ENCODE measurements around the gene TAF4. TPM values are rescaled to one million over a fixed set of nuclear protein-coding genes. Genes with fewer than 3 reads are reported as not detected.
"Not testable (repeated sequence)": the region's sequence is repeated elsewhere in the genome, so short reads cannot be mapped to it uniquely, and the experiment has no call there.

The TAF4 gene
- total RNA-seq, 1 experiment from 2014 or later: 6.6 TPM

DNA sequence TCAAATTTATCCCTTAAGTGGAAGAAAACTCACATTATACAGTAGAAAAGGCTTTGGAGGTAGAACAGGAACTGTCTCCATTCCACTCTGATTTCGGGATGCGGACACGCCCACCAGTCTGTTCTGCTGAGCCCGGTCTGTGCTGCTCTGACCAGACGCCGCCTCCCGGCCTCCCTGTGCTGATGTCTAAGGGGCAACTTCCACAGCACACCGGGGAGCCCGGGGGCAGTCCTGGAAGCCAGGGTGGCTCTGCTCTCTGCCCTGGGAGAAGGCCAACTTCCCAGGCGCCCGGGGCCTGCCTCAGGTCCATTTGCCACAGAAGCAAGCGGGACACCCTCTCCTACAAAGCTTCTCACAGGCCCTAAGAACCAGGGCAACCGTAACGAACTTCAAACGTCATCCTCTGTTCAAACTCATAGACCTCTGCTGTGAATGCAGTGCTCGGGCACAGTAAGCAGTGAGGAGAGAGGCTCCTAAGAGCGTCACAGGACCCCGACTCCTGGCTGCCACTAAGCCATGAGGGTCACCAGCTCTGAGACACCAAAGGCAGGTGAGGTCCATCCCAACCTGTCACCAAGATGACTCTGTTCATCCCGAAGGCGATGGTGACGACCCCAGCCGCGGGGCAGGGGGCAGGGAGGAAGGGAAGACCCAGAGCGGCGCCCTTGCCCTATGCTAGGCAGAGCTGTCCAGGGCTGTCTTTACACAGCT, 5.6 kb downstream of the TAF4 start:
- DNase-seq (ENCODE audit: extremely low read depth, low read depth): no peak

DNA sequence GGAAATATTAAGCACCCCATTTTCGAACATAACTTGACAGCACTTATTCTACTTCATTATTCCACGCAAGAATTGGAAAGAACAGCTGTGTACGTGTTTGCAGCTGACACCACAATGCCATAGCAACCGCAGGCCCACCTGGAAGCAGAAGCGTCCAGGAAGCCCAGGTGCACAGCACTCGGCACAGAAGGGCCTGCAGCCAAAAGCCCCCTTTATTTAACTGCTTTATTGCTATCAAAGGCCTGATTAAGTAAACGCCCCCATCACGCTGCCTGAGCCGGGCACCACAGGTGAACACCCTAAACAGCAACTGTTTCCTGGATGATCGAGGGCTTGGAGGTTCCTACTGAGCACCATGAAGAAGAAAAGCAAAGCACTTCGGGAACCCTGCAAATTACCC, 6.3 kb downstream of the TAF4 start:
- DNase-seq (ENCODE audit: extremely low read depth, low read depth): no peak

DNA sequence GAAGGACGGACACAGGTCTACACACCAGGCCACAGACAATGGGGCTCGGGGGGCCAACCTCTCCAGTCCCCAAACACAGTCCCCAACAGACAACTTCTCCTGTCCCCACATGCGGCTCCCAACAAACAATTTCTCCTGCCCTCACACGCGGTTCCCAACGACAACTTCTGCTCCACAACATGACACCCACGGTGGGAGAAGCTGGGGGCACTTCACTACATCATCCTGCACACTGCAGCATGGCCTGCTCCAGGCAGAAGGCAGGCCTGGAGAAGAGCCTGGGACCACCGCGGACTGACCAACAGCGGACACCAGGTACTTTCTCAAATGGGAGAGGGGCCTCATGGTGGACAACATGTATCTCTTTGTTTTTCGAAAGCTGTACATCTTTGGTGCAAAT, 6.7 kb downstream of the TAF4 start:
- DNase-seq (ENCODE audit: extremely low read depth, low read depth): no peak

DNA sequence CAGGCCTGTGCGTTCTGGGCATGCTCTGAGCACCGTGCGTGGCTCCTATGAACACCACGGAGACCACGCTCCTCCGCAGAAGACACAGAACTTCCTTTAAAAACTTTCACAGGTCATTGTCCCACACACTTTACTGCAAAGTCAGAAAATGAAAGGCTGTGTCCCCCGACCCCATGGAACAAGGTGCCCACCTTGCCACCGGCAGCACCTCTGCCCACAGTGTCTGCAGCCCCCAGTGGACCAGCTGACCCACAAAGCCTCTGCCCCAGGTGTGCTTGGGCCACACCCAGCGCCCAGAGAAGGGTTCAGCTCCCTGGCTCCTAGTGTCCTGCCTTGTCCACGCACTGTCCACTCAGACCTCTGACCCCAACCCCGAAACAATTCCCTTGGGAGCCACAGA, 8.7 kb downstream of the TAF4 start:
- DNase-seq (ENCODE audit: extremely low read depth, low read depth): no peak

DNA sequence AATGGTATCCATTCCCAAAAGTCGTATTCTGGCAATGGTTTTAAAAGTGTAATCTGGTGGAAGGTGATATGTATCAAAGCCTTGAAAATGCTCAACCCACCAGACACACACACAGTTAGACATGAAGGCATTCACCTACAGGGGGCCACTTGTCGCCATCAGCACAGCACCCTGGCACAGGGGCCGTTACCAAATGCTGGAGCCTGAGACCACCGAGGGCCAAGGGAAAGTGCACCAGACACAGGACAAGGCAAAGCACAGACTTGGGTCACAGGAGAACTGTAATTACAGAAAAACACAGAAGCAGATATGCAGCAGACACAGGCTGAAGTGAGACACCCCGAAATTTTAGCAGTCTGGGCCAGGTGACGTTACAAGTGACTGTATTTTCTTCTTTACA, 9.3 kb downstream of the TAF4 start:
- DNase-seq (ENCODE audit: extremely low read depth, low read depth): no peak

- not testable (repeated sequence) for DNase-seq (ENCODE audit: extremely low read depth, low read depth)
These were observed 9.9 kb downstream of the TAF4 start for GRCh38 chr20:62055862-62056115.

GRCh38 chr20:62055106-62055861, 10.4 kb downstream of the TAF4 start:
- no peak for DNase-seq (ENCODE audit: extremely low read depth, low read depth)

- no peak for DNase-seq (ENCODE audit: extremely low read depth, low read depth)
These were observed 11.2 kb downstream of the TAF4 start for GRCh38 chr20:62054451-62054953.

DNA sequence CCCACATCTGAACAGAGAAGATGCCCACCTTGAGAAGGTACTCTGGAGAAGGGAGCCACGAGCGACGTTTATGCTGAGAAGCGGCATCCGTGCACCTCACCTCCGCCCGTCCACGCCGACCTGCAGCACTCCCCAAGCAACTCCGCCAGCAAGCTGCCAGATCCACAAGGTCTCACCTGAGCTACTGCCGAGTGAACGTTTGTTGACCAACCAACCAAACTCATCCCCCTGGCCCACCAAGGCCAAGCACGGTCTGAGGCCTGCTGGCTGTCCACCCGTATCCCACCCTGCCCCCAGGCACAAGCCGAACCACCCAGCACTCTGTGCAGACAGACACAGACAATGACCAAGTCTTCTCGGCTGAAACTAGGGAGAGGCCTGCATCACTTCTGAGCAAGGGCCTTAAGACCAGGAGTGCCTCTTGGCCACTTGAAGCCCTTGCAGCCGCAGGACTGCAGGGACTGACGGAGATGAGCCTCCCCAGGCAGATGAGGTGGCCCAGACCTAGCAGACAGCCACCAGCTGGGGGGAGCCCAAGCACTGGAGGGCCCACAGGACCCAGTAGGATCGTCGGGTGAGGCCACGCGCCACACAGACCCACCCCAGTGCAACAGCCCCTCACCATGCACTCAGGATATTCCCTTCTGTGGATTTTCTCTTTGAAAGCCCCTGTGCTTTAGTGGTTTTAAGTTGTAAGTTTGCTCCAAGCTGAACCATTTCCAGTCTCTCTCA, 12.1 kb downstream of the TAF4 start:
- no peak for DNase-seq (ENCODE audit: extremely low read depth, low read depth)

DNA sequence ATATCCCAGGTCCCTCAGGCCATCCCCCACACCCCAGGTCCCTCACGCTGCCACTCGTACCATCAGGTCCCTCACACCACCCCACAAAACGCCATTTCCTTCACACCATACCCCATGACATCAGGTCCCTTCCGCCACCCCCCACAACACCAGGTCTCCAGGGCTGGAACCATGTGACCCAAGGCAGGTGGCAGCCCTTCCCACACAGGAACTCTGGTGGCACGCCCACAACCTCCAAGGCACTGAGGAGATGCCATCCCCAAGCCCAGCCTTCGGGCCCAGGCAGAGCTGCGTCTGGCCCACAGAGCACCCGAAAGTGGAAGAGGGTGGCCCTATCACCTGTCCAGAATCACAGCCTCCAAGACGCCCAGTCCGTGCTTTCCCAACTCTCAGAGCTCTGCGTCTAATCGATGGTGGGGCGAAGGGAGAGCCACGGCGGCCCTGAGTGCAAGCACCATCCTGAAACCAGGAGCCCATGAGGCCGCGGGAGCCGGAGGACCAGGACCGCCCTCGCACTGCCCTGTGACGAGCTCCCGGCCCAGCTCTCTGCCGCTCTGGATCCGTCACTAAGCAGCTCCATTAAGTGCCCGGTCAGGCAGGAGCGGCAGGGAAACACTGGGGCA, 12.7 kb downstream of the TAF4 start:
- no peak for DNase-seq (ENCODE audit: extremely low read depth, low read depth)

GRCh38 chr20:62052336-62052841, 13.3 kb downstream of the TAF4 start:
- no peak for DNase-seq (ENCODE audit: extremely low read depth, low read depth)

GRCh38 chr20:62051546-62052255, 14.0 kb downstream of the TAF4 start:
- no peak for DNase-seq (ENCODE audit: extremely low read depth, low read depth)

DNA sequence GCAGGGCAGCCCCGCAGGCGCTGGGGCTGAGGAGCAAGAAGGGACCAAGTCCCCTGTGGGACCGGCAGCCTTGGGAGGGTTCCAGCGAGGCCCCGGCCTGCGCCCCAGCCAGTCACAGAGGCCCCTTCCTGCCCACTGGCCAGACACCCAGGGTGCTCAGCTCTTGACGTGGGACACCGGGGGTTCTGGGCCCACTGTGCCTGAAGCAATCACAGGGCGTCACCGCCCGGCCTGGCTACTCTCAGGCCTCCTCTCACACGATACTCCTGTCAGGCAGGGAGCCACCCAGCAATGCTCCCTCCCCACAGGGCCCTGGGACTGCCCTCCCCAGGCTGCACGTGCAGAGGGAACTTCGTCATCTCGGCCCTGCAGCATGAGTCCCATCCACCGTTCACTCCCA, 14.5 kb downstream of the TAF4 start:
- DNase-seq (ENCODE audit: extremely low read depth, low read depth): no peak

DNA sequence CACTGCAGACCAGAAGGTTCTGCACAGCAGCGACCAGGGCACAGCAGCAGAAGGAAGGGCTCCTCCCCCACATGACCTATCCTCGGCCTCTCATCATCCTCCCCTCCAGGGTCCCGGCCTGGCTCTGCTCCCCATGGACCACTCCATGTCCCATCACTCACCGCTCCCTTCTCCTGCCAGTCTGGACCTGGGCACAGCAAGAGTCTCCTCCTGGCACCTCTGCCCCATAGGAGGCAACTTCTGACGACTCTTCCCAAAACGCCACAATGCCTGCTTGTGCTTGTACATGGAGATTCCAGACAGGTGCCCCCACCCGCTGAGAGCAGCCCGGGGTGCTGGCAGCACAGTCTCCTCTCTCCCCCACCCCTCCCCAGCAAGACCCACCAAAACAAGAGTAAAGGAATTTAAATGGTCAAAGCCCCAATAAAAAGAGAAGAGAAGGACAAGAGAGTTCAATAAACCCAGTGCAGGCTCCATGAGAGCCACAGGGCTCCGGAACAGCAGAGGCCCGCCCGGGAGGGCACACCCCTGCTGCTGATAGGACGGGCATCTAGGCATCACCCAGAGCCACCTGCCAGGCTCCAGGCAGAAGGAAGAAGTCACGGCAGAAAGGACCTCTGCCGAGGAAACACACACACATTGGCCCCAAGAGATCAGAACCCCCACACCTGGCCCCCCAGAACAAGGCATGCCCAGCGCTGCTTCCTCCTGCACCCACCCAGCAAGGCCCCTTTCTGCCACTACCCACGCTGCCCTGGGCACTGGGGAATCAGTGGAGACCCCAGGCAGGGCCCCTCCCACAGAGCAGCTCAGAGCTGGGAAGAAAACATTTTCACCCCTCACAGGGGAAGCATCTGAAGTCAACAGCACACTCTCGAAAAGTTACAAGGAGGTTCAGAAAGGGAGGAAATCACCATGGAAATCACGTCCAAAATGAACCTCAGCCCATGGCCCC, 15.2 kb downstream of the TAF4 start:
- DNase-seq (ENCODE audit: extremely low read depth, low read depth): no peak

GRCh38 chr20:62049342-62050165, 16.1 kb downstream of the TAF4 start:
- no peak for DNase-seq (ENCODE audit: extremely low read depth, low read depth)

DNA sequence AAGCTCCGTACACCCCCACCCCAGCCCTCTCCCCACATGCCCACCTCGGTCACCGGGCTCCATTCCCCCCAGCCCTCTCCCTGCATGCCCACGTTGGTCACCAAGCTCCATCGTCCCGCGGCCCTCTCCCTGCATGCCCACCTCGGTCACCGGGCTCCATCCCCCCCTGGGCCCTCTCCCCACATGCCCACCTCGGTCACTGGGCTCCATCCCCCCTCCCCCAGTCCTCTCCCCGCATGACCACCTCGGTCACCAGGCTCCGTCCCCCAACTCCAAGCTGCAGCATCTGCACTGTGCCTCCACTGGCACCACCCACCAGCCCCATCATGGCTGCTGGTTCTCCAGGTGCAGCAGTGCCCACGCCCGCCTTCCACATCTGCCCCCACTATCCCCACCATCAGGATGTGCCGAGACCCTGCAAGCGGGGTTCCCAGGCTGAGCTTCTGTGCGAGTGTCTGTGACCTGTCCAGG, 16.8 kb downstream of the TAF4 start:
- no peak for DNase-seq (ENCODE audit: extremely low read depth, low read depth)

- no peak for DNase-seq (ENCODE audit: extremely low read depth, low read depth)
These were observed 17.3 kb downstream of the TAF4 start for GRCh38 chr20:62048346-62048761.

DNA sequence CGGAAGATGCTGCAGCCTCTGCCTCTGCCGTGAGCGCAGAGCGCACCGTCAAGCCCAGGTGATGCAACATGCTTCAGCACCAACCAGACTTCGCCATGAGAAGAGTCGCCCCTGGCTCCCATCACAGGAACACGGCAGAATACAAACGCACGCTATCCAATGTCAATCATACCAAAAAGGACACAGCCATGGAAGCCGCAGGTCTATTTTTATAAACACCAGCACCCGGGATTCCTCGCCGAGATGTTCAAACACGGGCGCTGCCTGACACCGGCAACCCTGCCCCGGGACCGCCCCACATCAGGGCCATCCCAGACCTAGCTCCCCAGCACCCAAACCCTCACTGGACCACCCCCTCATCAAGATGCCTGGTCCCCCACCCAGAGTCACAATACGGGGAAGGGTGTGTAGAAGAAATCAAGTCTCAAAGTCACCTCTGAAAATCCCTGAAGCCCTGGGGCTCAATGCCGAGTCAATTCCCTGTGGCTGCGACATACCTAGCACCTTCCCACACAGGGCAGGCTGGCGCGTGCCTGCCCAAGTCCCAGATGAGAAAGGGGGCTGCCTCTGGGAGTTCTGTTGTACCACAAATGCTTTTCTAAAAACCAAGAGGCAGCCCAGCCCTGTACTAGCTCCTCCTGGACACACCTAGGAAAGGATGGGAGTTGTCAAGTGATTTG, 17.9 kb downstream of the TAF4 start:
- DNase-seq (ENCODE audit: extremely low read depth, low read depth): no peak
